Activated CD8-positive, alpha-beta memory T cell treated with anti-CD3 and anti-CD28 coated beads, Interleukin-2, amount 50 U/mL, for 24 hours (primary cell): Measurements from ENCODE around the gene AADACL4.
"Not testable (repeated sequence)": the region's sequence is repeated elsewhere in the genome, so short reads cannot be mapped to it uniquely, and the experiment has no call there.

Experiments
- DNase-seq: peaks from one replicate; pipeline ENCODE4 v3.0.0-alpha.2; 2020; ENCODE audit errors: extremely low read depth

The AADACL4 gene

DNA sequence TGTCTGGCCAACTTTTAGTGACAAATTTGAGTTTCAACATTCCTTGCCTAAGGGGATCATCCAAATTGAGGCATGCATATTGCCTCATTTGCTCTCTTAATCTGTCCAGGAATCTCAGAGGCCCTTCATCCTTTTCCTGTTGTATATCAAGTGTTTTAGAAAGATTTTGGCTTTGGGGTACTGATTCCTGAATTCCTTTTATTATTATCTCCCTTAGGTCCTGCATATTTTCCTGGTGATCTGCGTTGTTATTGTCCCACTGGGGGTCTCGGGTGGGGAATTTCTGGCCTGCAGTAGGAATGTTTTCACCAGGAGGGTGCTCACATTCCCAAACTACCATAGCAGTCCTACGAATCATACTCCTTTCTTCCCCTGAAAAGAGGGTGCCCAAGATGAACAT is 67.7 kb downstream of the AADACL4 start:
- no peak for DNase-seq

DNA sequence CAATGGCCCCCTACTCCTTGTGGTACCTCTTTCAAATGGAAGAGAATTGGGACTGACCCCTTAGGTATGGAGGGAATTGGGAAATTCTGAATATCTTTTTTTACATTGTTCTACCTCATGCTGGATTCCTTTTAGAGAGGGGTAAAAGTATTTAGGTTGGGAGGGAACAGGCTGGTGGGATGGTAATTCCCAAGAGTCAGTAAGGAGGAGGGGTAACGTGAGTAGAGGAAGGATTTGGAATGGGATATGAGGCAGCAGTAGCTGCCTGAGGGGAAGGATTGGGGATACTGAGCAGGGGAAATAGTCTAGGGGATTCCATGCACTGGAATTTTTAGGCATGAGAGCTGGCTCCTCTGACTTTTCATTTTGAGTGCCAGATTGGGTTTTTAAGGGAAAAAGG is 68.2 kb downstream of the AADACL4 start:
- no peak for DNase-seq

DNA sequence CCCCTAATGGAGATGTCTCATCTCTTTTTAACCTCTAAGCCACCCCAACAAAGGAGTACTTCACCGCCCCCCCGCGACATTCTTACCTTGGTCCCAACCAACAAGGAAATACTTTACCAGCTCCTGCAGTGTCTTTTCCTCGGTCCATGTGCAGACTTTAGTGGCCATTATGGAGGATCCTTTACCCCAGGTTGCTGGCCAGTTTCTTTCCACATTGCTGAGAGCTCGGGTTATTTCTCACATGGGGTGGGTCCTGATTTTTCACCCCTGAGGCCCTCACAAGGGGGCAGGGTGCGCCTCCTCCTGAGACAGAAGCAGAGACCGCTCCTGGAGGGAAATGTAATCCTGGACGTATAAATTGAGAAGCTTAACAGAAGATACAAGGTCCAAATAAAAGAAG is 69.0 kb downstream of the AADACL4 start:
- no peak for DNase-seq

DNA sequence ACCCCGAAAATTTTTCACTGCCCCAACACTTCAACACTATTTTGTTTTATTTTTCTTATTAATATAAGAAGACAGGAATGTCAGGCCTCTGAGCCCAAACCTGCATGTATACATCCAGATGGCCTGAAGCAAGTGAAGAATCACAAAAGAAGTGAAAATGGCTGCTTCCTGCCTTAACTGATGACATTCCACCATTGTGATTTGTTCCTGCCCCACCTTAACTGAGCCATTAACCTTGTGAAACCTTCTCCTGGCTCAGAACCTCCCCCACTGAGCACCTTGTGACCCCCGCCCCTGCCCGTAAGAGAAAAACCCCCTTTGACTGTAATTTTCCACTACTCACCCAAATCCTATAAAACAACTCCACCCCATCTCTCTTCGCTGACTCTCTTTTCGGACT is 69.8 kb downstream of the AADACL4 start:
- DNase-seq, result not testable (repeated sequence)

- DNase-seq, result no peak
These were observed 71.0 kb downstream of the AADACL4 start for GRCh38 chr1:12714710-12715475.

DNA sequence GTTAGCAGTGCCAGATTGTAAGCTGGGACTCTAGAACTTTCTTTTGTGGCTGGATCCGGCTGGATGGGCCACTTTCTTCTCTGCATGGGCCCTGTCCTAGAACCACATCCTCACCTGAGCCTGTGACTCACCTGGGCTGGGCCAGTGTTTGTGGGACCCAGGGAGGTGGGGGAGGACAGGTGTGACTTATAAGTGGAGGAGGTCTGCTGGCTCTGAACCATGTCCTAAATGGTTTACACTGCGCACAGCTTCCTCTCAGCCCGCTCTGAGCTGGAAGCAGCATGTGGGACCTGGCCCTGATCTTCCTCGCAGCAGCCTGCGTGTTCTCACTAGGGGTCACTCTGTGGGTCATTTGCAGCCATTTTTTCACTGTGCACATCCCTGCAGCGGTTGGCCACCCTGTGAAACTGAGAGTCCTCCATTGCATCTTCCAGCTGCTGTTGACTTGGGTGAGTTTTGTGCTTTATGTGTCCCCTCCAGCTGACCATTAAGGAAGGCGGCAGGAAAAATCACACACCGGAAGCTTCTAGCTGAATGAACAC is 72.1 kb downstream of the AADACL4 start, which contains the start of gene AADACL3:
AADACL3 (plus strand) TSS at position 215 of the 542 bp plus-strand sequence; CDS start at position 282, 67 bp downstream.
- no peak for DNase-seq
